Subcutaneous adipose tissue (tissue), 4 donors: ENCODE measurements around the gene ABCG8. TPM values are rescaled to one million over a fixed set of nuclear protein-coding genes. Genes with fewer than 3 reads are reported as not detected.

Experiments
- CTCF ChIP-seq: fragments of 450-650 bp; IDR thresholded peaks from one replicate; pipeline ENCODE4 v1.5.1; 2016; ENCODE audit warnings: low read depth, mild to moderate bottlenecking, control low read depth, antibody characterized with exemption, moderate library complexity
- total RNA-seq, 4 donors: library from RNA; depleted of rRNA; stranded (reverse); fragments of >200 nt; gene quantifications; one replicate each; pipeline ENCODE4 v1.1.0, GENCODE V29; 2016

Gene ABCG8
- total RNA-seq, 4 donors from 2014 or later, result 0.19 TPM; not detected in 3

GRCh38 chr2:43814711-43815110 lies 24.1 kb upstream of the ABCG8 start:
- TF ChIP-seq CTCF, result no peak

GRCh38 chr2:43818761-43819160 lies 20.0 kb upstream of the ABCG8 start:
- no peak for TF ChIP-seq CTCF

GRCh38 chr2:43819491-43820163 lies 19.1 kb upstream of the ABCG8 start:
- TF ChIP-seq CTCF, result no peak

- TF ChIP-seq CTCF, result no peak
Observed at GRCh38 chr2:43822839-43823238, 15.9 kb upstream of the ABCG8 start.

GRCh38 chr2:43823751-43824150 lies 15.0 kb upstream of the ABCG8 start:
- TF ChIP-seq CTCF, result no peak

- TF ChIP-seq CTCF, result no peak
Observed at GRCh38 chr2:43824512-43824911, 14.3 kb upstream of the ABCG8 start.

GRCh38 chr2:43824951-43825493 lies 13.7 kb upstream of the ABCG8 start:
- no peak for TF ChIP-seq CTCF
